ENCODE results near the gene POLK.
"Not testable (repeated sequence)": the region's sequence is repeated elsewhere in the genome, so short reads cannot be mapped to it uniquely, and the experiment has no call there.

The POLK gene

GRCh38 chr5:75510836-75511434 is 756 bp upstream of the POLK start:
- DNase-seq, result peak; percentile 57

GRCh38 chr5:75512383-75513074 is 838 bp downstream of the POLK start:
- no peak for DNase-seq

- no peak for DNase-seq
Observed at GRCh38 chr5:75513841-75514240, 2.1 kb downstream of the POLK start.

GRCh38 chr5:75514323-75514722 is 2.6 kb downstream of the POLK start:
- DNase-seq, result no peak

GRCh38 chr5:75519761-75520160 is 8.1 kb downstream of the POLK start:
- no peak for DNase-seq

GRCh38 chr5:75521195-75521594 is 9.5 kb downstream of the POLK start:
- no peak for DNase-seq

GRCh38 chr5:75522025-75522424 is 10.3 kb downstream of the POLK start:
- no peak for DNase-seq

GRCh38 chr5:75522542-75522941 is 10.9 kb downstream of the POLK start:
- no peak for DNase-seq

GRCh38 chr5:75523275-75523674 is 11.6 kb downstream of the POLK start:
- DNase-seq, result no peak

GRCh38 chr5:75524071-75524470 is 12.4 kb downstream of the POLK start:
- no peak for DNase-seq

- no peak for DNase-seq
Observed at GRCh38 chr5:75524591-75524990, 12.9 kb downstream of the POLK start.

GRCh38 chr5:75525344-75525743 is 13.7 kb downstream of the POLK start:
- DNase-seq, result no peak

GRCh38 chr5:75526070-75526469 is 14.4 kb downstream of the POLK start:
- no peak for DNase-seq

- no peak for DNase-seq
Observed at GRCh38 chr5:75529185-75529584, 17.5 kb downstream of the POLK start.

- no peak for DNase-seq
Observed at GRCh38 chr5:75532190-75532589, 20.5 kb downstream of the POLK start.

- not testable (repeated sequence) for DNase-seq
Observed at GRCh38 chr5:75533716-75534115, 22.0 kb downstream of the POLK start.

GRCh38 chr5:75534734-75535133 is 23.0 kb downstream of the POLK start:
- DNase-seq, result no peak

GRCh38 chr5:75536147-75536546 is 24.5 kb downstream of the POLK start:
- no peak for DNase-seq

GRCh38 chr5:75536694-75537360 is 25.1 kb downstream of the POLK start:
- no peak for DNase-seq

- no peak for DNase-seq
Observed at GRCh38 chr5:75538211-75538610, 26.5 kb downstream of the POLK start.

GRCh38 chr5:75545131-75545530 is 33.4 kb downstream of the POLK start:
- no peak for DNase-seq

- DNase-seq, result no peak
Observed at GRCh38 chr5:75546830-75547229, 35.1 kb downstream of the POLK start.

GRCh38 chr5:75547812-75548211 is 36.1 kb downstream of the POLK start:
- DNase-seq, result no peak

GRCh38 chr5:75550597-75550996 is 38.9 kb downstream of the POLK start:
- no peak for DNase-seq

Data from activated naive CD4-positive, alpha-beta T cell treated with anti-CD3 and anti-CD28 coated beads, Interleukin-2, amount 50 U/mL, for 16 hours (primary cell).